ENCODE measurements around the gene KRT79. TPM values are rescaled to one million over a fixed set of nuclear protein-coding genes. Genes with fewer than 3 reads are reported as not detected.

The KRT79 gene
- total and polyA plus RNA-seq, 2 experiments from 2014 or later = not detected

GRCh38 chr12:52834727-52835001 lies 553 bp upstream of the KRT79 start:
- no peak overlapping the region for H3K27ac ChIP-seq
- peaks cover 11% of the 10 kb centered on the region for H3K27me3 ChIP-seq

DNA sequence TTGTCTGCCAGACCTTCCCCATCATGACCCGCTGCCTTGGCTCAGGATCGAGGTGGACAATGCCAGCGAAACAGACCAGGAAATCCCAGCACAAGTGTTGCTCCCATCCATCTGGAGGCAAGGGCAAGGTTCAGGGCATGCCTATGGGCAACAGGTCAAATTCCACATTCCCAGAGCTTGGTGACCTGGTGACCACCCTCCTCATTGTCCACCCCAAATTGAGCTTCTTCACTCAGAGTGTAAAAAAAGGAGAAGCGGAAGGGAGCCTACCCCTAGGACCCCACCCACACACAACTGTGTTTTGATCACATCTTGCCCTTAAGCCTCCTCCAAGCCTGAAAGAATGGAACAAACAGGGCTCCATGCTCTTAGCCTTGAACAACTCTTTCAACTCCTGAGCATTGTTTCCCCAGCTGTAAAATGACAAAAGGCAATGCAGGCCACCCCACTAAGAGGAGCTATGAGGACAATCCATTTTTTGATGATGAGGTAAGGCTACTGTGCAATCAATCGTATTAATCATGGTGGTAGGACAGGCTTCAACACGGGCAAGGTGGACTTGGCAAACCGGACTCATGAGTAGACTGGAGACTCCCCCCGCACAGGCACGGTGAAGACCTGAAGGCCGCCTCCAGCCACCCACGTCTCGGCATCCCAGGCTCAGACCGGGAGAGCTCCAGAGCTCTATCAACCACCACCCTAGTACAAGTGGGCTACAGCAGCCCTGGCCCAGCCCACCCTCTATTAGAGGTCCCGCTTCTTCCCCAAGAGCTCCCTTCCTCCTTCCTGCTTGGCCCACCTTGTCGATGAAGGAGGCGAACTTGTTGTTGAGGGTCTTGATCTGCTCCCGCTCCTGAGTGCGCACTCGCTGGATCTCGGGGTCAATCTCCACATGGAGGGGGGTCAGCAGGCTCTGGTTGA lies 866 bp downstream of the KRT79 start:
- no peaks in the 10 kb centered on the region for H3K36me3 ChIP-seq
- H3K4me3 ChIP-seq = no peak overlapping the region
- H3K9me3 ChIP-seq (ENCODE audit: low read depth) = no peaks in the 10 kb centered on the region
- no peaks in the 10 kb centered on the region for H3K27me3 ChIP-seq
- no peaks in the 10 kb centered on the region for H3K4me1 ChIP-seq (ENCODE audit: low read depth)
- no peak for DNase-seq (ENCODE audit: low read depth in 1 of 2, low spot score in 1 of 2)
- no peak overlapping the region for H3K27ac ChIP-seq
- TF ChIP-seq, protein P1, sequence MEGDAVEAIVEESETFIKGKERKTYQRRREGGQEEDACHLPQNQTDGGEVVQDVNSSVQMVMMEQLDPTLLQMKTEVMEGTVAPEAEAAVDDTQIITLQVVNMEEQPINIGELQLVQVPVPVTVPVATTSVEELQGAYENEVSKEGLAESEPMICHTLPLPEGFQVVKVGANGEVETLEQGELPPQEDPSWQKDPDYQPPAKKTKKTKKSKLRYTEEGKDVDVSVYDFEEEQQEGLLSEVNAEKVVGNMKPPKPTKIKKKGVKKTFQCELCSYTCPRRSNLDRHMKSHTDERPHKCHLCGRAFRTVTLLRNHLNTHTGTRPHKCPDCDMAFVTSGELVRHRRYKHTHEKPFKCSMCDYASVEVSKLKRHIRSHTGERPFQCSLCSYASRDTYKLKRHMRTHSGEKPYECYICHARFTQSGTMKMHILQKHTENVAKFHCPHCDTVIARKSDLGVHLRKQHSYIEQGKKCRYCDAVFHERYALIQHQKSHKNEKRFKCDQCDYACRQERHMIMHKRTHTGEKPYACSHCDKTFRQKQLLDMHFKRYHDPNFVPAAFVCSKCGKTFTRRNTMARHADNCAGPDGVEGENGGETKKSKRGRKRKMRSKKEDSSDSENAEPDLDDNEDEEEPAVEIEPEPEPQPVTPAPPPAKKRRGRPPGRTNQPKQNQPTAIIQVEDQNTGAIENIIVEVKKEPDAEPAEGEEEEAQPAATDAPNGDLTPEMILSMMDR (IDR thresholded peaks at IDR 0.05; ENCODE audit: low read depth, low read length) = no peak

More at GRCh38 chr12:52834727-52835001, 553 bp upstream of the KRT79 start:
- H3K9me3 ChIP-seq (ENCODE audit: low read depth) = no peaks in the 10 kb centered on the region
- no peak overlapping the region for H3K4me3 ChIP-seq
- DNase-seq (ENCODE audit: low read depth in 1 of 2, low spot score in 1 of 2) = no peak
- H3K36me3 ChIP-seq = no peaks in the 10 kb centered on the region
- no peaks in the 10 kb centered on the region for H3K4me1 ChIP-seq (ENCODE audit: low read depth)
- TF ChIP-seq, protein P1 (IDR thresholded peaks at IDR 0.05; ENCODE audit: low read depth, low read length) = no peak

GRCh38 chr12:52832451-52832850 lies 1.7 kb downstream of the KRT79 start:
- no peaks in the 10 kb centered on the region for H3K27me3 ChIP-seq
- no peak overlapping the region for H3K4me3 ChIP-seq
- no peaks in the 10 kb centered on the region for H3K9me3 ChIP-seq (ENCODE audit: low read depth)
- TF ChIP-seq, protein P1 (IDR thresholded peaks at IDR 0.05; ENCODE audit: low read depth, low read length) = no peak
- no peak for DNase-seq (ENCODE audit: low read depth in 1 of 2, low spot score in 1 of 2)
- no peaks in the 10 kb centered on the region for H3K4me1 ChIP-seq (ENCODE audit: low read depth)
- no peak overlapping the region for H3K27ac ChIP-seq
- no peaks in the 10 kb centered on the region for H3K36me3 ChIP-seq

- no peak for DNase-seq (ENCODE audit: low read depth in 1 of 2, low spot score in 1 of 2)
- Histone ChIP-seq H3K4me3 (no peak overlapping the region), H3K9me3 (ENCODE audit: low read depth) (no peaks in the 10 kb centered on the region), H3K4me1 (ENCODE audit: low read depth) (no peaks in the 10 kb centered on the region), H3K27ac (no peak overlapping the region), H3K36me3 (no peaks in the 10 kb centered on the region), H3K27me3 (no peaks in the 10 kb centered on the region)
- TF ChIP-seq, protein P1 (IDR thresholded peaks at IDR 0.05; ENCODE audit: low read depth, low read length) = no peak
Observed at GRCh38 chr12:52831251-52831650, 2.9 kb downstream of the KRT79 start.

DNA sequence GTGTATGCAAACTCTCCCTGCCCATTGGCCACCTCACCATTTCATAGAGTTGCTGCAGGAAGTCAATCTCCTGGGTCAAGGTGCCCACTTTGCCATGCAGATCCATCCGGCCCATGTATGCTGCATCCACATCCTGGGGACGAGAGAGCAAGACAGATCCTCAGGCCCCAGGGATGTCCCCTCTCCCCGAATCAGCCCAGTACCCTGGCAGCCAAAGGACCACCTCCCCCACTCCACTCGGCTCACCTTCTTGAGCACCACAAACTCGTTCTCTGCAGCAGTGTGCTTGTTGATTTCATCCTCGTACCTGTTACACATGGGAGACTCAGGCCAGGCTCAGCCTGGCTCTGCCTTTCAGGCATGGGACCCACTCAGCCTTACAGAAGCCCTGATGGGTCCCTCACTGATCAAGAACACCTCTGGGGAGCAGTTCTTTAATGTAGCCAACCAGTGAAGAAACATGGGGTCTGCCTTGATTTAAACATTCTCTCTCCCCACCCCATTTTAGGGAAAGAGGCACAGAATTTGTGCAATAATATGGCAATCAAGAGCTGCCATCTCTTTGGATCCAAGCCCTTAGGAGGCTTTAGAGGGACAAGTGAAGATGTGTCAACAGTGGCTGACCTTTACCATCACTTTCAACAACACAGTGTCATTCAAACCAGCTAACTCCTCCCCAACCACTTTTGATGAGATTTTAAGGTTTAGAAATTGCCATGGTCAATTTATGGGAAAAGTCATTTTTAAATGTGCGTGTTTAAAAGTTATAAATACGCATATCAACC lies 3.9 kb downstream of the KRT79 start:
- no peak overlapping the region for H3K4me3 ChIP-seq
- no peaks in the 10 kb centered on the region for H3K27me3 ChIP-seq
- no peaks in the 10 kb centered on the region for H3K36me3 ChIP-seq
- no peaks in the 10 kb centered on the region for H3K9me3 ChIP-seq (ENCODE audit: low read depth)
- no peaks in the 10 kb centered on the region for H3K4me1 ChIP-seq (ENCODE audit: low read depth)
- DNase-seq (ENCODE audit: low read depth in 1 of 2, low spot score in 1 of 2) = no peak
- H3K27ac ChIP-seq = no peak overlapping the region
- TF ChIP-seq, protein P1 (IDR thresholded peaks at IDR 0.05; ENCODE audit: low read depth, low read length) = no peak
